GM21390 (cell line): ENCODE data around the gene NAP1L4.
"Not testable (repeated sequence)": the region's sequence is repeated elsewhere in the genome, so short reads cannot be mapped to it uniquely, and the experiment has no call there.

Experiments
- ATAC-seq: cut with Tn5 transposase; IDR thresholded peaks from one replicate; pipeline ENCODE4 v1.9.1; 2021; ENCODE audit not compliant: unreplicated experiment

NAP1L4 gene

DNA sequence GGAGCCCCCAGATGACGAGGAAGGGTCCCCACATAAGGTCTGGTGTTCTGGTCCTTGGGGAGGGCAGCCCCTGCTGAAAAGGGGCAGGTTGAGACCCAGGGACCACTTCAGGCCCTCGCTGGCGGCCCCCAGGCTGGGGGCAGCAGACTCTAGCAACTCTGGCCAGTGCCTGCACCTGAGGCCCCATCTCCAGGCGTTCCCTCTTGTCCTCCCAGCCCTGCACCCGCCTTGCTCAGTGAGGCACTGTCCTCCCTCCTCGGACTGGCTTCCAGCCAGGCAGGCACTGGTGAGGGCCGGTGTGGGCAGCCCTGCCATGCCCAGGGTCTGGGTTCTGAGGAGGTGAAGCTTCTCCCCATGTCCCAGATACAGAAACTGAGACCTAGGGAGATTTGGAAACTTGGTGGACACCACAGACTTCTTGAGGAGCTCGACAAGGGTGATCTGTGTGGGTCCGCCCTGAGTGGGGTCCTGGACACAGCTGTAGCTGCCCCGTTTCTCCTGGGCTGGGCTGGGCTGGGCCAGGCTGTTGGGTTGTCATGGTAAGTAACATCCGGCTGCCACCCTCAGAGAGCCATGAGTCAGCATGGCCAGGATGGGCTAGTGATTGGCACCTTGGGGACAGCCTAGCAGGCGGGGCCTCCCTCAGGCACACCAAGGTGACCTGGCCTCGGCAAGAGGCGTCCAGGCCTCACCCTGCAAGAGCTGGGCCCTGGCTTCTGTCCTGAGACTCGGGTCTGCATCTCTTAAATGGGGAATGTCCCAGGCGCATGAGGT, 51.8 kb downstream of the NAP1L4 start:
- no peak for ATAC-seq

GRCh38 chr11:2938458-2939418, 53.4 kb downstream of the NAP1L4 start:
- not testable (repeated sequence) for ATAC-seq

DNA sequence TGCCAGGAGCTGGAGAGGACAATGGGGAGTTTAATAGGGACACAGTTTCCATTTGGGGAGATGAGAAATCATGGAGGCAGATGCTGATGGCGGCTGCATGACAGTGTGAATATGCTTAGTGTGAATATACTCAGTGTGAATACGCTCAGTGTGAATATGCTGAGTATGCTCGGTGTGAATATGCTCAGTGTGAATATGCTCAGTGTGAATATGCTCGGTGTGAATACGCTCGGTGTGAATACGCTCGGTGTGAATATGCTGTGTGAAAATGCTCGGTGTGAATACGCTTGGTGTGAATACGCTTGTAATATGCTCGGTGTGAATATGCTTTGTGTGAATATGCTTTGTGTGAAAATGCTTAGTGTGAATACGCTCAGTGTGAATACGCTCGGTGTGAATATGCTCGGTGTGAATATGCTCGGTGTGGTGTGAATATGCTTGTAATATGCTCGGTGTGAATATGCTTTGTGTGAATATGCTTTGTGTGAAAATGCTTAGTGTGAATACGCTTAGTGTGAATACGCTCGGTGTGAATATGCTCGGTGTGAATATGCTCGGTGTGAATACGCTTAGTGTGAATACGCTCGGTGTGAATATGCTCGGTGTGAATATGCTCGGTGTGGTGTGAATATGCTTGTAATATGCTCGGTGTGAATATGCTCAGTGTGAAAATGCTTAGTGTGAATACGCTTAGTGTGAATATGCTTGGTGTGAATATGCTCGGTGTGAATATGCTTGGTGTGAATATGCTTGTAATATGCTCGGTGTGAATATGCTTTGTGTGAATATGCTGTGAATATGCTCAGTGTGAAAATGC, 54.3 kb downstream of the NAP1L4 start:
- not testable (repeated sequence) for ATAC-seq

DNA sequence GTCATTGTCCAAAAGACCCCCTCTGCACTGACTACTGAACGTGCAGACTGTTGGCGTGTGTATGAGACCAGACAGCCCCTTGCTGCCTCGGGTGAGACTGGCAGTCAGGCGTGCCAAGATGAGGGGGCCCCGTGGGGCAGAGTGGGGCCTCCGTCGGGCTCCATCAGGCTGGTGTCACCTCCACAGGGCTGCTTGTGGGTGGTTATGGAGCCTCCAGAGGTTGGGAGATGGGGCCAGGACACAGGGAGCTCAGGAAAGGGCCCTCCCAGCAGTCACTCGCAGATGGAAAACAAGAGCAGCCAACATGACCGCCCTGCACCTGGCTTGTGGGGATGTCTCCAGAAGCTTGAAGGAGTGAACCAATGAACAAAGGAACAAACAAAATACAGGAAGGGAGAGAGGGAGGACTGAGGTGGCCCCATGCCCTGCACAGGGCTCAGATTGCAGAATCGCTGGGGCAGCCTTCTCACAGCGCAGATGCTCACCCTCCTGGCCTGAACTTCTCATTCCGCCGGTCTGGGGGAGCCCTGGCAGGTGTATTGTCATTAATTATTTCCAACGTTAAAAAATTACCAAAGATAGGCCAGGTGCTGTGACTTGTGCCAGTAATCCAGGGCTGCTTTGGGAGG, 57.4 kb downstream of the NAP1L4 start:
- no peak for ATAC-seq

DNA sequence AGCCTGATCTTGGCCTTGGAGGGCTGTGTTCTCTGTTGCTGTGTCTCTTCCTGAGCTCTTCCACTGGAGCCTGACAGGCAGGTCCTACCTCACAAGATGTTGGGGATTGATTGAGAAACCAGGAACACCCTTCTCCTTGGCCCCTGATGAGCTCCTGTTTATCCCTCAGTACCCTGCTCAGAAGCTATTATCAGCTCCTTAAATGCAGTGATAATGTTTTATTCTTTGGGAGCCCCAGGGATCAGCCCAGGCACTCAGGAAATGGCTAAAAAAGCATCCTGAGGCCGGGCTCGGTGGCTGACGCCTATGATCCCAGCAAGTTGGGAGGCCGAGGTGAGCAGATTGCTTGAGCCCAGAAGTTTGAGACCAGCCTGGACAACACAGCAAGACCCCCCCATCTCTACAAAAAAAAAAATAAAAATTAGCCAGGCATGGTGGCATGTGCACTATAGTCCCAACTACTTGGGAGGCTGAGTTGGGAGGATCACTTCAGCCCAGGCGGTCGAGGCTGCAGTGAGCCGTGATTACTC, 58.0 kb downstream of the NAP1L4 start:
- ATAC-seq = no peak

DNA sequence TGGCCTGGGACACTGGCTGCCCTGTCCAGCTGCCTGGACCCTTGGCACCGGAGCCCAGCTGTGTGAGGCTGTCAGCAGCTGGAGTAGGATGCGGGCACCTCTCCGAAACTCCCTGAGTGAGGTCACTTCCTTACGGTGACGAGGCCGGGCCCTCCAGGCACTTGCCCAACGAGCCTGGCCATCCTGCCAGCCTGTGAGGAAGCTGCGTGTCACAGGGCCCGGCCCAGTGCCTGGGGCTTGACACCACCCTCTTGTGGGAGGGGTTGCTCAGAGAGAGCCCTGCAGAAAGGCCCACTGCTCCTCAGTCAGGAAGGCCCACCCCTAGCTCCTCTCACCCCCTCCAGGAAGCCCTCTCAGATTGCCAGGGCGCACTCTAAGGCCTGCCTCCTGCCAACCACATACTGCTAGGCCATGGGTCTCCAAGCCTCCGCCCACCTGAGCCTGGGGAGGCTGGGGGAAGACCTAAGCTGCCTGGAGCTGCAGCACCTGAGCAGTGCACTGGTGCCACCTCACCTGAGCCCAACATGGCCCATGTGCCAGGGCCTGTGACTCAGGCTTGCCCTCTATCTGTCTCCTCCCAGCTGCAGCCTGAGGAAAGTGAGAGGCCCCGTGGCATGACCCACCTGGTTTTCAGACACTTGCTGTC, 58.6 kb downstream of the NAP1L4 start:
- ATAC-seq = no peak

GRCh38 chr11:2932850-2933251, 59.3 kb downstream of the NAP1L4 start:
- no peak for ATAC-seq

DNA sequence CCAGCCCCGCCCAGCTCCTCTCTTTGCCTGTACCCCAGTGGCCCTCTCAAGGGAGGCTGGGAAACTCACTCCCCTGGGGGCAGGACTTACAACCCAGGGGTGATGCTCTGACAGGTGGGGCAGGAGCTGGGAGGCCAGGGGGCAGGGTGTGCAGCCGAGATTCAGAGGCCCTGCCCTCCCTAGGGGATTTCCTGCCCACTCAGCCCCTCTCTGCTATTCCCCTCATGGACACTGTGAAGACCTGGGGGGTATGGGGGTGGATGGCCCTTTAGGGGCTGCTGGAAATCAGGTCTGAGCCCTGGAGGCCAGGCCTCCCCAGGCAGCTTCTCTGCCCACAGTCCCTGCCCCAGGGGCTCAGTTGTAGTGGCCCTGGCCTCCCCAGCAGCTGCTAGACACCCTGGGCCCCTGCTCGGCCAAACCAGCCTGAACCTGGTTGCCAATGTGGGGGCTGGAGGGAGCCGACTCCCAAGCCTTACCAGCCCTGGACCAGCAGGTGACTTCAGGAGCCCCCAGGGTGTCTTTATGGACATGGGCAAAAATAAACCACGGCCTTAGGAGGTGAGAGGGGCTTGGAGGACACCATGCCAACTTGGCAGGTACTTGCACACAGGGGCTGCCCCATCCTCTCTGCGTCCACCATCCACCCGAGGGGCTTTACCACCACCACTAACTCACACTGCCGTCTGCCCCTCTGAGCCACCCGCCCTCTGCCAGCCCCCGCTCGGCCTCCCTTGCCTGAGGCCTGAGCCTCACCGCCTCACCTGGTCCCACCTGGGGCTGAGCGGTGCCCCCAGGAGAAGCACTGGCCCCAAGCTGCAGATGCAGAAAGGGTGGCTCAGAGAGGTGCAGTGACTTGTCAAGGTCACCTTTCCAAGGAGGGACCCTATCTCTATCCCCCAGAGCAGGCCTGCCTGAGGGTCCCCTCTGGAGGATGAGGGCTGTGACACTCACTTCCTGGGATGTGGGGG, 60.1 kb downstream of the NAP1L4 start:
- ATAC-seq = no peak

DNA sequence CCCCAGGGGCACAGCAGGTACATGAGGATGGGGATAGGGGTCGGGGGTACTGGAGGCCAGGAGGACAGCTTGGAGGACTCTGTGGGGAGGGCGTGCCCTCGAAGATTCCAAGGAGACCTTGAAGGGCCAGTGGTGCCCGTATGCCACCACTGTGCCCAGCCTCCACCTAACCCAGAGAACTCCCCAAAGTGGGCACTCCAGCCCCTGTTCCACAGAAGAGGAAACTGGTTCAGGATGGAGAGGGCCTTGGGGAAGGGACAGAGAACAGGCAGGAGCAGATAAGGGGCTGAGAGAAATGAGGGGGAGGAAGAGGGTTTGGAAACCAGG, 60.7 kb downstream of the NAP1L4 start:
- ATAC-seq = no peak

GRCh38 chr11:2930704-2931419, 61.3 kb downstream of the NAP1L4 start:
- no peak for ATAC-seq

DNA sequence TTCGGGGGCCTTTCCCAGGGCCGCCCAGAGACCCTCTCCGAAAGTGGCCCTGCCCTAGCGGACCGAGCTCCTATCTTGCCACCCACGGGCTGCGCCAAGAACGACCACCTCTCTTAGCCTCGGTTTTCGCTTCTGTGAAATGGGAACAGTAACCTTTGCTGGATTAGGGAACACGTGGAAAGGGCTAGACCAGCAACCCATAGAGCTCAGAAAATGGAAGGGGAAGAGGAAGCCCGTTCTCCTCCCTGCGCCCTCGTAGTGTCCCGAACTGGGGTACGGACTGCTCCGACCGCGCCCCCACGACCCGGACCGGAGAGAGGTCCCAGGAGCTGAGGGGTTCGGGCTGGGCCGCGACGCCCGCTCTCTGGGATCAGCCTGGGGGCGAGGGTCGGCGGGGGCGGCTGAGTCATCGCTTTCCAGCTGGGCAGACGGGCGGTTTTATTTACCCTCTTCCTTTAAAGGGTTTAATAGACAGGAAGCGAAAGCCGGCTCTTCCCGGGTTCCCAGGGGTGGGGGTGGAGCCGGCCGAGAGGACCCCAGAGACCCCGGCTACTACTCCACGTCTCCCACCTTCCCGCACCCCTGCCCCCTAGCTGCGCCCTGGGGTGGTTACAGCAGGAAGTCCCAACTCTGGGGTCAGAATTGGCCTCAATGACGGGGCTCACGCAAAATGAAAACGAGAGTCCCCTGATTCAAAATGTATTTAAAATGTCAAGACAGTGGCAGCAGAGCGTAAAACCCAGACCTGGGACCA, 62.0 kb downstream of the NAP1L4 start:
- no peak for ATAC-seq

DNA sequence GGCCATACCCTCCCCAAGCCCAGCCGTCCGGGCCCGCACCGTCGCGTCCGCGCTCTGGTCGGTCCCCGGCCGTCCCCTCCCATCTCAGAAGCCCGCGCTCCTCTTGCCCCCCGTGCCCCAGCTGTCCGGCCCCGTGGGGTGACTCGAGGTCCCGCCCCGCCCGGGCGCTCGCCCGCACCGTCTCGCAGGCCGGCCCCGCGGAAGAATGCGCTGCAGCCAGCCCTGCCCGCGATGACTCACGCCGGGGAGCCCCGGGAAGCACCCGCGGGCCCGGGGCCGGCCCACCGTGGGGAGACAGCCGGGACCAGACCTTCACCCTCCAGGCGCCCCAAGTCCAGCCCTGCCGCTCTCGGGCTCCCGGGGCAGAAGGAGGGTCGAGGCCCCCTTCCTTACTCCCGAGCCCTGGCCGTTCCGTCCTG, 62.6 kb downstream of the NAP1L4 start:
- ATAC-seq = no peak

DNA sequence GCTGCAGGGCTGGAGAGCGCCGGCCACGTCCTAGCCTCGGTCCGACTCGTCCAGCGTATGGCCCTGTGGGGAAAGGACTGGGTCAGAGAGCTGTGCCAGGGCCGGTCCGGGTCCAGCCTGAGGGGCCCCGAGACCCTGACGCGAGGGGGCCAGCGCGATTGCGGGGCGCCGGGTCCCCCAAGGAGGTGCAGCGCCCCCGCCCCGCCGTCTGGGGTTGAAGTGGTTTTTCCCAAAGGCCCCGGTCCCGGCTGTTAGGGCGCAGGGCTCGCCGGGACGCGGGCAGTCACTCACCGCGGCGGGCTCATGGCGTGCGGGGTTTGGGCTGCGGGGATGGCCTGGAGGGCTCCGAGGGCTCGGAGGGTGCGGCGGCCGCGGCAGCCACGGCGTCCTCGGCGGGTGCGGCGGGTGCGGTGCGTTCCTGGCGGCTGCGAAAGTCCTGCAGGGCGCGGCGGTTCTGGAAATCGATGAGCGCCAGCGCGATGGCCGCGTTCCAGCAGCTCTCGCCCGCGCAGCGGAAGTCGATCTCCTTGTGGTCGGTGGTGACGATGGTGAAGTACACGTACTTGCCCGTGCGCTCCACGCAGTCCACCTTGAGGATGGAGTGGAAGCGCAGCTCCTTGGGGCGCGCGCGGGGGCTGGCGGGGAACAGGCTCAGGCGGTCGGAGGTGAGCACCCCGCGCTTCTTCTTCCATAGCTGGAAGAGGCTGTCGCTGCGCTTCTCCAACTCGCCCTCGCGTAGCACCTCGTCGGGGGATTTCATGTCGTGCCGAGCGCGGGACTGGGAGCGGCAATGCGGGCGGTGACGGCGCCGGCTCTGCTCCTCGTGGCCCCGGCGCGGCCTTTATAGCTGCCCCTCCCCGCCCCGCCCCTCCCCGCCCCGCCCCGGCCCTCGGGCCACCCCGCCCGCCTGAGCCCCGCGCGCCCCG, 63.3 kb downstream of the NAP1L4 start, which contains the start of gene PHLDA2:
TSS of gene PHLDA2 (minus strand) at position 816 of the 926 bp plus-strand sequence. CDS start at position 760, 56 bp downstream.
- ATAC-seq = no peak

GRCh38 chr11:2927851-2928604, 64.1 kb downstream of the NAP1L4 start:
- no peak for ATAC-seq

- ATAC-seq = no peak
Observed at GRCh38 chr11:2927121-2927800, 64.9 kb downstream of the NAP1L4 start.
